Activated B cell treated with CpG ODN at 0.5 μM for 24 hours (primary cell): ENCODE measurements around the gene ANXA3. TPM values are rescaled to one million over a fixed set of nuclear protein-coding genes. Genes with fewer than 3 reads are reported as not detected.

Experiments
- ATAC-seq: fragments of 200-7000 bp; cut with Tn5 transposase; one replicate; pipeline ENCODE4 v1.10.0; 2021; ENCODE audit warnings: low read depth, mild to moderate bottlenecking, moderate library complexity
- CTCF ChIA-PET: fragments of 350-600 bp; sonication (Branson Sonifier 250); formaldehyde crosslinking; loops from one replicate; lab custom pipeline; 2021; ENCODE audit warnings: antibody characterized with exemption; lab: Charles Lee
- POLR2A ChIA-PET: fragments of 350-600 bp; sonication (Branson Sonifier 250); formaldehyde crosslinking; loops from one replicate; lab custom pipeline; 2021; ENCODE audit warnings: antibody characterized with exemption; lab: Charles Lee
- DNase-seq: peaks from one replicate; pipeline ENCODE4 v3.0.0; 2022
- H3K27ac Mint-ChIP-seq: one replicate; pipeline ENCODE4 v1.8.0; 2020; ENCODE audit warnings: mixed read lengths
- H3K27me3 Mint-ChIP-seq: one replicate; pipeline ENCODE4 v1.8.0; 2021; ENCODE audit warnings: mixed read lengths
- H3K36me3 Mint-ChIP-seq: one replicate; pipeline ENCODE4 v1.8.0; 2021; ENCODE audit warnings: low read depth, mixed read lengths
- H3K4me1 Mint-ChIP-seq: one replicate; pipeline ENCODE4 v1.8.0; 2021; ENCODE audit warnings: mixed read lengths
- H3K4me3 Mint-ChIP-seq: one replicate; pipeline ENCODE4 v1.8.0; 2020; ENCODE audit warnings: mild to moderate bottlenecking, mixed read lengths
- H3K9me3 Mint-ChIP-seq: one replicate; pipeline ENCODE4 v1.8.0; 2020; ENCODE audit warnings: mixed read lengths
- intact Hi-C: fragments of 100-400 bp; cut with micrococcal nuclease; formaldehyde crosslinking; loops from one replicate; pipeline ENCODE4 v1.15.1; 2024
- total RNA-seq: library from RNA; stranded (reverse); gene quantifications from 2 replicates; pipeline ENCODE4 v1.2.3, GENCODE V29; 2022
- TF ChIP-seq, protein P1 (sequence below): fragments of 200-600 bp; IDR thresholded peaks from one replicate; pipeline ENCODE4 v1.8.0; 2022; ENCODE audit warnings: antibody characterized with exemption, mild to moderate bottlenecking

Gene ANXA3
- total RNA-seq, 1 donor from 2014 or later, result 0.67 TPM

DNA sequence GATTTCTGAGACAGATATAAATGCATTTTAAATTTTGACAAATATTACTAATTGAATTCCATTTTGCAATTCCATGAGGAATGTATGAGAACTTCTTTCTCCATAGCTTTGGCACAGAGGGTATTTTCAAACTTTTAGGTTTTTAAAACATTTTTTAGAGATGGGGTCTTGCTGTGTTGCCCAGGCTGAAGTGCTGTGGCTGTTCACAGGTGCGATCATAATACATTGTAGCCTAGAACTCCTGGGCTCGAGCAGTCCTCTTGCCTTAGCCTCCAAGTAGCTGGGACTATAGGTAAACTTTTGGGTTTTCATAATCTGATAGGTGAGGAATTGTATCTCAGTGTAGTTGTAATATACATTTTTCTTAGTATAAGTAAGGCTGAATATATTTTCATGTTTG, 53.4 kb downstream of the ANXA3 start:
- ChIA-PET POLR2A (no interaction called here), CTCF (no interaction called here)
- no peaks in the 10 kb centered on the region for H3K27me3 Mint-ChIP-seq
- no peak overlapping the region for H3K4me3 Mint-ChIP-seq
- peaks cover 9% of the 10 kb centered on the region for H3K4me1 Mint-ChIP-seq
- DNase-seq (no peak), ATAC-seq (no peak)
- no peak overlapping the region for H3K27ac Mint-ChIP-seq
- intact Hi-C loops, result no loop called here
- TF ChIP-seq, protein P1, sequence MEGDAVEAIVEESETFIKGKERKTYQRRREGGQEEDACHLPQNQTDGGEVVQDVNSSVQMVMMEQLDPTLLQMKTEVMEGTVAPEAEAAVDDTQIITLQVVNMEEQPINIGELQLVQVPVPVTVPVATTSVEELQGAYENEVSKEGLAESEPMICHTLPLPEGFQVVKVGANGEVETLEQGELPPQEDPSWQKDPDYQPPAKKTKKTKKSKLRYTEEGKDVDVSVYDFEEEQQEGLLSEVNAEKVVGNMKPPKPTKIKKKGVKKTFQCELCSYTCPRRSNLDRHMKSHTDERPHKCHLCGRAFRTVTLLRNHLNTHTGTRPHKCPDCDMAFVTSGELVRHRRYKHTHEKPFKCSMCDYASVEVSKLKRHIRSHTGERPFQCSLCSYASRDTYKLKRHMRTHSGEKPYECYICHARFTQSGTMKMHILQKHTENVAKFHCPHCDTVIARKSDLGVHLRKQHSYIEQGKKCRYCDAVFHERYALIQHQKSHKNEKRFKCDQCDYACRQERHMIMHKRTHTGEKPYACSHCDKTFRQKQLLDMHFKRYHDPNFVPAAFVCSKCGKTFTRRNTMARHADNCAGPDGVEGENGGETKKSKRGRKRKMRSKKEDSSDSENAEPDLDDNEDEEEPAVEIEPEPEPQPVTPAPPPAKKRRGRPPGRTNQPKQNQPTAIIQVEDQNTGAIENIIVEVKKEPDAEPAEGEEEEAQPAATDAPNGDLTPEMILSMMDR, result no peak
- H3K9me3 Mint-ChIP-seq, result no peaks in the 10 kb centered on the region
- H3K36me3 Mint-ChIP-seq, result no peaks in the 10 kb centered on the region

DNA sequence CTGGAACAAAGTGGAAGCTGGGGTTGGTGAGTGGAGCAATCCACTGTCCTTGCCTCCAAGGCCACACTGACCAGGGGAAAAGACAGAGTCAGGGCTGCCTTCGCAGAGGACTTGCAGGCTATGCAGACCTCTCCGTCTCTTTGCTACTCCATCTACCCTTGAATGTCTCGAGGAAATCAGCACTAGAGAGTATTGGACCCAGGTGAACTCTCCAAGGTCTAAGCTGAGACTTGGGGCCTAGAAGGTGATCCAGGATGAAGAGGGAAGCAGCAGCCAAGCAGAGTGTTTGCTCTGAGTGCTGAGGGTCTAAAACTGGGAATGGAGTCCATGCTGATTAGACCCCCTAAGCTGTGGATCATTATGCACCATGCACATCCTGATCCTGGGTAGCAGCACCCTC, 54.5 kb downstream of the ANXA3 start:
- DNase-seq (no peak), ATAC-seq (no peak)
- ChIA-PET POLR2A (no interaction called here), CTCF (interaction anchor here (0.6 kb wide), 1 partner anchor 258 kb away, joined by 3 read pairs; no protein-coding TSS in a partner anchor)
- H3K4me3 Mint-ChIP-seq, result no peak overlapping the region
- TF ChIP-seq, protein P1, result no peak
- no peak overlapping the region for H3K27ac Mint-ChIP-seq
- H3K27me3 Mint-ChIP-seq, result no peaks in the 10 kb centered on the region
- no peaks in the 10 kb centered on the region for H3K36me3 Mint-ChIP-seq
- intact Hi-C loops, result no loop called here
- no peaks in the 10 kb centered on the region for H3K9me3 Mint-ChIP-seq
- H3K4me1 Mint-ChIP-seq, result peaks cover 18% of the 10 kb centered on the region

DNA sequence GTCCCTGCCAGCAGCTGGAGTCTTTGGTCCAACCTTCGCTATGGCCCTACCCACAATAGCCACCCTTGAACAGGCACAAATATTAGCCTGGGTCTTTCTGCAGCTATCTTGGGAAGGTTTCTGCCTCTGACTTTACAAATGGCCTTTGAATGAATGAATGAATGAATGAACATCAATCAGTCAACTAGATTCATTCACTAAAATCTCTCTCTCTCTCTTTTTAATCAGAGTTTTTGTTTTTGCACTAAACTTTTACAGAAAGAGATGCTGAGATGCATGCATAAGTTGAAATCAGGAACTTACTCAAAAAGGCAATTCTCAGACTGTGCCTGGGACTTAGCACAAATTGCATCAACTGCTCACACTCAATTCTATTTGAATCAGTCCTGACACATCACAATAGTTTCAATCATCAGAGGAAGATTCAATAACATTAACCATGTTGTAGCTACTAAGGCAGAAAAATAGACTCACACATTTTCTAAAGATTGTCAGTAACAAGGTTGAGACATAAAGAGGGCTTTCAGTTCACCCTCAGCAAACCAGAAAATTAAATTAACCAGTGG, 55.0 kb downstream of the ANXA3 start:
- Mint-ChIP-seq H3K9me3 (no peaks in the 10 kb centered on the region), H3K27ac (no peak overlapping the region), H3K36me3 (no peaks in the 10 kb centered on the region), H3K4me3 (no peak overlapping the region), H3K27me3 (no peaks in the 10 kb centered on the region), H3K4me1 (peaks cover 22% of the 10 kb centered on the region)
- TF ChIP-seq, protein P1, result no peak
- ATAC-seq (no peak), DNase-seq (no peak)
- ChIA-PET POLR2A (no interaction called here), CTCF (no interaction called here)
- intact Hi-C loops, result no loop called here

DNA sequence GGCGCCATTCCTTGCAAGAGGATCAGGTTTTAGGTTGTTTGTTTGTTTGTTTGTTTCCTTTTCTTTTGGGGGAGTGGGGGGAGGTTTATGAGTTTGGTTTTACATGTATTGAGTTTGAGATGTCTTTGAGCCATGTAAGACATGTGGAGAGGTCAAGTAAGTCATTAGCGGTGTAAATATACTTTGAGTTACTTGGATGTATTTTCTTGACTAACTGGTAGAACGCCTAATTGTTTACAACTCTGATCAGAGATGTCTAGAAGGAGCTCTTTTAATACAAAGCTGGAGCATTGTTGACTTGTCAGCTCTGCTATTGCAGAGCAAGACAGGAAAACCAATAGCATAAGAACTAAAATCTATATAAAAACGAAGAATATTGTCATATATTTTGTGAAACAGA, 57.1 kb downstream of the ANXA3 start:
- Mint-ChIP-seq H3K4me3 (no peak overlapping the region), H3K9me3 (no peaks in the 10 kb centered on the region), H3K27ac (no peak overlapping the region), H3K36me3 (no peaks in the 10 kb centered on the region), H3K4me1 (peaks cover 43% of the 10 kb centered on the region), H3K27me3 (no peaks in the 10 kb centered on the region)
- ATAC-seq (no peak), DNase-seq (no peak)
- TF ChIP-seq, protein P1, result no peak
- POLR2A ChIA-PET, result no interaction called here
- intact Hi-C loops, result no loop called here
- CTCF ChIA-PET, result interaction anchor here (4.4 kb wide), 1 partner anchor 255 kb away, joined by 24 read pairs; no protein-coding TSS in a partner anchor

DNA sequence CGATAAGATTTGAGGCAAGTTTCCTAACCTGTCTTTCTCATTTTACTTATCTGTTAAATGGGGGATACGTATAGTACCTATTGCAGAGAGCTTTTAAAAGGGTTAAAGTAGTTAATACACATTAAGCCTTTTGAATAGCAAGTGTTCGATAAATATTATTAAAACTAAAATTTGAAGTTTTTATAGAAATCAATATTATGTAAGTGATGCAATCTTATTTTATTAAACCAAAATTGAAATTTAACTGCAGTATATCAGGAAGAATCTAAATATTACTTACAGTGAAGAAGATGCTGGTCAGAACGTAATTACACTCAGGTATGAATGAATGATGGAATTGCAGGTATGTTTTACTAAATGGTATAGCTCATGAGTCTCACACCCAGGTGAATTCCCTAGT, 58.0 kb downstream of the ANXA3 start:
- Mint-ChIP-seq H3K9me3 (no peaks in the 10 kb centered on the region), H3K27ac (peak overlapping the region; percentile 87), H3K4me1 (peaks cover 52% of the 10 kb centered on the region), H3K4me3 (no peak overlapping the region), H3K27me3 (no peaks in the 10 kb centered on the region), H3K36me3 (no peaks in the 10 kb centered on the region)
- ATAC-seq, result no peak
- DNase-seq, result no peak
- ChIA-PET POLR2A (interaction anchor here (0.6 to 7.7 kb wide), 3 partner anchors 28 to 168 kb away, joined by 3 to 102 read pairs (median 9); partner anchors contain the start of gene BMP2K), CTCF (interaction anchor here (0.5 to 4.4 kb wide), 5 partner anchors 18 to 254 kb away, joined by 3 to 24 read pairs (median 4); no protein-coding TSS in a partner anchor)
- TF ChIP-seq, protein P1, result no peak
- intact Hi-C loops, result no loop called here
